SU-DHL-6 (cell line): ENCODE data around the gene E2F3.

Source experiments
- H2AFZ ChIP-seq: fragments of 200-600 bp; sonication (generic); 2 replicates; pipeline ENCODE4 v1.6.1; 2014; ENCODE audit warnings: low read depth, mild to moderate bottlenecking, moderate library complexity, mixed read lengths, antibody characterized with exemption, low read length; ENCODE audit not compliant: severe bottlenecking
- H3F3A ChIP-seq: fragments of 200-600 bp; shearing (Covaris generic); 2 replicates; pipeline ENCODE4 v1.6.0; 2016; ENCODE audit warnings: antibody characterized with exemption, mild to moderate bottlenecking; ENCODE audit not compliant: insufficient read depth
- H3K27ac ChIP-seq: fragments of 200-600 bp; sonication (generic); 2 replicates; pipeline ENCODE4 v1.5.1; 2016; ENCODE audit warnings: low read depth, mild to moderate bottlenecking, low read length, moderate library complexity, mixed read lengths
- H3K27me3 ChIP-seq: fragments of 200-600 bp; sonication (generic), shearing (Covaris generic); 2 replicates; pipeline ENCODE4 v1.6.0; 2014; ENCODE audit warnings: mild to moderate bottlenecking, low read length
- H3K36me3 ChIP-seq: fragments of 200-600 bp; sonication (generic); 2 replicates; pipeline ENCODE4 v1.6.1; 2014; ENCODE audit warnings: mild to moderate bottlenecking, low read length, mixed read lengths
- H3K4me2 ChIP-seq: fragments of 300-600, 200-600 bp; shearing (Covaris generic), sonication (generic); 2 replicates; pipeline ENCODE4 v1.6.0; 2014; ENCODE audit warnings: low read length, low read depth, mild to moderate bottlenecking; ENCODE audit not compliant: poor library complexity, severe bottlenecking
- H3K4me3 ChIP-seq: fragments of 200-600 bp; sonication (generic); 2 replicates; pipeline ENCODE4 v1.5.1; 2014; ENCODE audit warnings: antibody characterized with exemption, low read length, mild to moderate bottlenecking, mixed read lengths; ENCODE audit not compliant: insufficient read depth, poor library complexity, severe bottlenecking
- H3K79me2 ChIP-seq: fragments of 200-600 bp; sonication (generic); 2 replicates; pipeline ENCODE4 v1.6.1; 2014; ENCODE audit warnings: mild to moderate bottlenecking, low read length, moderate library complexity; ENCODE audit not compliant: insufficient read depth
- H3K9ac ChIP-seq: fragments of 200-600 bp; sonication (generic); 2 replicates; pipeline ENCODE4 v1.7.0; 2014; ENCODE audit warnings: mild to moderate bottlenecking, low read length
- H3K9me2 ChIP-seq: fragments of 200-600 bp; sonication (generic); replicated peaks from 2 replicates; pipeline ENCODE4 v1.6.1; 2014; ENCODE audit warnings: low read length; ENCODE audit not compliant: insufficient read depth
- H3K9me3 ChIP-seq: fragments of 200-600 bp; sonication (generic); 2 replicates; pipeline ENCODE4 v1.6.1; 2014; ENCODE audit warnings: low read length, mixed read lengths; ENCODE audit not compliant: insufficient read depth
- H4K20me1 ChIP-seq: fragments of 200-600 bp; sonication (generic); 2 replicates; pipeline ENCODE4 v1.6.1; 2014; ENCODE audit warnings: low read depth, mild to moderate bottlenecking, antibody characterized with exemption, low read length, moderate library complexity, mixed read lengths
- EZH2phosphoT487 ChIP-seq: fragments of 200-600 bp; sonication (generic), shearing (Covaris generic); conservative IDR thresholded peaks from 2 replicates; pipeline ENCODE4 v1.6.1; 2018; ENCODE audit warnings: mild to moderate bottlenecking, antibody characterized with exemption, low read length, moderate library complexity, mixed read lengths
- TF ChIP-seq, protein P1 (sequence below): fragments of 200-600 bp; sonication (generic); IDR thresholded peaks from one replicate; pipeline ENCODE4 v1.5.1; 2017; ENCODE audit warnings: antibody characterized with exemption, mild to moderate bottlenecking, low read length, moderate library complexity; ENCODE audit not compliant: insufficient read depth, poor library complexity, severe bottlenecking

Gene E2F3

DNA sequence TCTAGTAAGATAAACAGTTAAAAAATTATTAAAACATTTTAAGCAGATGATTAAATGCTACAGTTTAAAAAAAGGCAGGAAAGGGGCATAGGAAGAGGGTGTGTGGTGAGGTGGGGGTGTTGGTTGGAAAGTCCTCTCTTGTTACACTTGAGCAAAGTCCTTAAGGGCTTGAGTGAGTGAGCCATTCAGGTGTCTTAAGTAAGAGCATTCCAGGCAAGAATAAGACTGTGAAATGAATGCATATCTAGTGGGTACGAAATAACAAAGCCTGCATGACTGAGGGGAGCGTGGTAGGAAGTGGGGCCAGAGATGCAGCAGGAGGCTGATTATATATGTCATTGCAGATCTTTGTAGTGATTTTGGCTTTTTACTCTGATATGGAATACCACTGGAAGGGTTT, 137.7 kb downstream of the E2F3 start:
- H3K9me3 ChIP-seq, result no peaks in the 10 kb centered on the region
- H2AFZ ChIP-seq, result no peak overlapping the region
- H3K36me3 ChIP-seq, result 0 out of 2 replicates have a peak, but pooled peaks cover 12% of the 10 kb centered on the region
- peaks cover 81% of the 10 kb centered on the region for H3K79me2 ChIP-seq
- H4K20me1 ChIP-seq, result peaks cover 5% of the 10 kb centered on the region; the same call in 1 of the 2 replicates
- no peak for TF ChIP-seq EZH2phosphoT487
- TF ChIP-seq, protein P1, sequence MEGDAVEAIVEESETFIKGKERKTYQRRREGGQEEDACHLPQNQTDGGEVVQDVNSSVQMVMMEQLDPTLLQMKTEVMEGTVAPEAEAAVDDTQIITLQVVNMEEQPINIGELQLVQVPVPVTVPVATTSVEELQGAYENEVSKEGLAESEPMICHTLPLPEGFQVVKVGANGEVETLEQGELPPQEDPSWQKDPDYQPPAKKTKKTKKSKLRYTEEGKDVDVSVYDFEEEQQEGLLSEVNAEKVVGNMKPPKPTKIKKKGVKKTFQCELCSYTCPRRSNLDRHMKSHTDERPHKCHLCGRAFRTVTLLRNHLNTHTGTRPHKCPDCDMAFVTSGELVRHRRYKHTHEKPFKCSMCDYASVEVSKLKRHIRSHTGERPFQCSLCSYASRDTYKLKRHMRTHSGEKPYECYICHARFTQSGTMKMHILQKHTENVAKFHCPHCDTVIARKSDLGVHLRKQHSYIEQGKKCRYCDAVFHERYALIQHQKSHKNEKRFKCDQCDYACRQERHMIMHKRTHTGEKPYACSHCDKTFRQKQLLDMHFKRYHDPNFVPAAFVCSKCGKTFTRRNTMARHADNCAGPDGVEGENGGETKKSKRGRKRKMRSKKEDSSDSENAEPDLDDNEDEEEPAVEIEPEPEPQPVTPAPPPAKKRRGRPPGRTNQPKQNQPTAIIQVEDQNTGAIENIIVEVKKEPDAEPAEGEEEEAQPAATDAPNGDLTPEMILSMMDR, result no peak
- no peak overlapping the region for H3K9ac ChIP-seq
- H3K4me2 ChIP-seq, result no peak overlapping the region
- H3K27ac ChIP-seq, result no peak overlapping the region
- no peak overlapping the region for H3K4me3 ChIP-seq
- no peaks in the 10 kb centered on the region for H3K9me2 ChIP-seq
- H3F3A ChIP-seq, result no peaks in the 10 kb centered on the region
- H3K27me3 ChIP-seq, result no peaks in the 10 kb centered on the region

GRCh38 chr6:20540683-20541082, 139.0 kb downstream of the E2F3 start:
- Histone ChIP-seq H4K20me1 (peaks cover 5% of the 10 kb centered on the region; the same call in 1 of the 2 replicates), H3K9me2 (no peaks in the 10 kb centered on the region), H3K36me3 (peaks cover 12% of the 10 kb centered on the region; the same call in 1 of the 2 replicates), H3K4me3 (no peak overlapping the region), H2AFZ (no peak overlapping the region), H3F3A (no peaks in the 10 kb centered on the region), H3K27me3 (no peaks in the 10 kb centered on the region), H3K9ac (no peak overlapping the region), H3K9me3 (no peaks in the 10 kb centered on the region), H3K27ac (no peak overlapping the region), H3K4me2 (no peak overlapping the region), H3K79me2 (peaks cover 80% of the 10 kb centered on the region)
- TF ChIP-seq, protein P1, result no peak
- TF ChIP-seq EZH2phosphoT487, result no peak

GRCh38 chr6:20541382-20541781, 139.7 kb downstream of the E2F3 start:
- Histone ChIP-seq H4K20me1 (peaks cover 5% of the 10 kb centered on the region; the same call in 1 of the 2 replicates), H3K79me2 (peaks cover 73% of the 10 kb centered on the region), H3K27ac (no peak overlapping the region), H3K9me3 (no peaks in the 10 kb centered on the region), H3F3A (no peaks in the 10 kb centered on the region), H3K9ac (no peak overlapping the region), H3K4me3 (no peak overlapping the region), H3K4me2 (no peak overlapping the region), H3K36me3 (peaks cover 19% of the 10 kb centered on the region; the same call in 1 of the 2 replicates), H2AFZ (no peak overlapping the region), H3K9me2 (no peaks in the 10 kb centered on the region), H3K27me3 (no peaks in the 10 kb centered on the region)
- TF ChIP-seq, protein P1, result no peak
- TF ChIP-seq EZH2phosphoT487, result no peak
